Endothelial cell of umbilical vein (primary cell): ENCODE data around the gene GLRA2. TPM values are rescaled to one million over a fixed set of nuclear protein-coding genes. Genes with fewer than 3 reads are reported as not detected.
"Not testable (repeated sequence)": the region's sequence is repeated elsewhere in the genome, so short reads cannot be mapped to it uniquely, and the experiment has no call there.

Experiments
- BruUV-seq: library from RNA; stranded (reverse); fragments of 400-500 nt; replicated peaks from 2 replicates; lab custom pipeline; 2021; lab: Mats Ljungman, UMichigan
- CTCF ChIA-PET: fragments of 300-600, 350-600 bp; sonication (Branson Sonifier 250); formaldehyde crosslinking; loops from one replicate; lab custom pipeline; 2021; ENCODE audit warnings: antibody characterized with exemption, inconsistent platforms; lab: Charles Lee
- POLR2A ChIA-PET: fragments of 300-600, 350-600 bp; sonication (Branson Sonifier 250); formaldehyde crosslinking; loops from one replicate; lab custom pipeline; 2021; ENCODE audit warnings: antibody characterized with exemption, inconsistent platforms; lab: Charles Lee
- DNase-seq: peaks from one replicate; pipeline ENCODE4 v3.0.0-alpha.2; 2011; ENCODE audit warnings: low read depth, low spot score
- FAIRE-seq: peaks from 2 replicates; lab custom pipeline; 2011; peaks lifted over from hg19 to GRCh38; lab: Jason Lieb, UNC
- H2AFZ ChIP-seq: 2 replicates; pipeline ENCODE4 v1.6.0; 2012; ENCODE audit warnings: low read depth, low read length, control low read depth, inconsistent platforms
- H3K27ac ChIP-seq: 2 replicates; pipeline ENCODE4 v1.5.1; 2011; ENCODE audit warnings: low read depth, mild to moderate bottlenecking, control low read depth, low read length, moderate library complexity; ENCODE audit not compliant: insufficient read depth
- H3K27me3 ChIP-seq, 2 experiments: 2 replicates each; pipeline versions ENCODE4 v1.6.0 to v1.6.1; 2011; ENCODE audit warnings: low read length in 2 of 2, mixed read lengths in 1 of 2; ENCODE audit not compliant: control insufficient read depth in 2 of 2, insufficient read depth in 2 of 2
- H3K36me3 ChIP-seq, 2 experiments: 2 replicates in 1 of 2; 3 replicates in 1 of 2; pipeline ENCODE4 v1.5.1; 2011; ENCODE audit warnings: low read length in 2 of 2, mild to moderate bottlenecking in 1 of 2, moderate library complexity in 1 of 2; ENCODE audit not compliant: control insufficient read depth in 2 of 2, insufficient read depth in 2 of 2; ENCODE audit errors: extremely low read depth in 1 of 2
- H3K4me1 ChIP-seq: 3 replicates; pipeline ENCODE4 v1.5.1; 2011; ENCODE audit warnings: mild to moderate bottlenecking, low read length; ENCODE audit not compliant: control insufficient read depth, insufficient read depth; ENCODE audit errors: extremely low read depth
- H3K4me2 ChIP-seq: 2 replicates; pipeline ENCODE4 v1.6.1; 2011; ENCODE audit warnings: low read length, control low read depth, mixed read lengths; ENCODE audit not compliant: insufficient read depth
- H3K4me3 ChIP-seq, 3 experiments: fragments of 200-600 bp in 1 of 3; sonication (generic), shearing (Covaris generic) in 1 of 3; replicated peaks in 1 of 3; 2 replicates each; pipeline ENCODE4 v1.5.1; 2011 to 2016; ENCODE audit warnings: control low read depth in 3 of 3, low read length in 3 of 3, mild to moderate bottlenecking in 2 of 3, inconsistent platforms in 1 of 3, low read depth in 1 of 3, moderate library complexity in 1 of 3; ENCODE audit not compliant: insufficient read depth in 1 of 3
- H3K79me2 ChIP-seq: 2 replicates; pipeline ENCODE4 v1.6.0; 2012; ENCODE audit warnings: low read length, inconsistent platforms; ENCODE audit not compliant: control insufficient read depth, insufficient read depth
- H3K9ac ChIP-seq: replicated peaks from 2 replicates; pipeline ENCODE3; 2011; ENCODE audit warnings: low read length, control low read depth; ENCODE audit not compliant: insufficient read depth; ENCODE audit errors: extremely low read depth
- H3K9me1 ChIP-seq: replicated peaks from 3 replicates; pipeline ENCODE4 v1.6.0; 2011; ENCODE audit warnings: mild to moderate bottlenecking, low read length; ENCODE audit not compliant: control insufficient read depth, insufficient read depth; ENCODE audit errors: extremely low read depth
- H3K9me3 ChIP-seq: replicated peaks from 2 replicates; pipeline ENCODE4 v1.5.1; 2012; ENCODE audit warnings: low read length, inconsistent platforms; ENCODE audit not compliant: control insufficient read depth, insufficient read depth
- H4K20me1 ChIP-seq: replicated peaks from 2 replicates; pipeline ENCODE3; 2011; ENCODE audit warnings: mild to moderate bottlenecking, low read length; ENCODE audit not compliant: control insufficient read depth, insufficient read depth; ENCODE audit errors: extremely low read depth
- CTCF ChIP-seq, 2 donors: IDR thresholded peaks; 1 replicate in 1 of 2; 2 replicates in 1 of 2; pipeline ENCODE4 v1.5.1; 2011; ENCODE audit warnings: low read length in 2 of 2, mild to moderate bottlenecking in 2 of 2, moderate library complexity in 2 of 2, control low read depth in 1 of 2, inconsistent platforms in 1 of 2, low read depth in 1 of 2; ENCODE audit not compliant: insufficient read depth in 1 of 2; ENCODE audit errors: extremely low read depth in 1 of 2
- EZH2 ChIP-seq: IDR thresholded peaks from 2 replicates; pipeline ENCODE4 v1.6.1; 2012; ENCODE audit warnings: borderline replicate concordance, low read depth, mild to moderate bottlenecking, moderate library complexity, low read length, inconsistent platforms; ENCODE audit not compliant: severe bottlenecking
- FOS ChIP-seq: IDR thresholded peaks from 2 replicates; pipeline ENCODE4 v1.6.1; 2011; ENCODE audit warnings: mild to moderate bottlenecking, low read length, moderate library complexity, borderline replicate concordance; ENCODE audit not compliant: insufficient read depth
- JUN ChIP-seq: IDR thresholded peaks from 2 replicates; pipeline ENCODE4 v1.6.1; 2011; ENCODE audit warnings: borderline replicate concordance, low read depth; ENCODE audit not compliant: insufficient read length, insufficient read depth
- POLR2A ChIP-seq: IDR thresholded peaks from 2 replicates; pipeline ENCODE4 v1.6.1; 2012; ENCODE audit warnings: low read depth, mild to moderate bottlenecking, control low read depth, low read length
- dilution Hi-C: fragments of 300-500 bp; cut with MboI; formaldehyde crosslinking; loops from one replicate; pipeline ENCODE4 v1.15.0; 2019; ENCODE audit warnings: low sequenced_read_pairs; ENCODE audit not compliant: extremely low pct_ligation_motif_present
- intact Hi-C: fragments of 100-400 bp; cut with micrococcal nuclease; formaldehyde crosslinking; loops from one replicate; pipeline ENCODE4 v1.10.0; 2022
- polyA plus RNA-seq, 4 experiments: library from polyadenylated mRNA; depleted of rRNA in 3 of 4; stranded (reverse) in 3 of 4; unstranded in 1 of 4; fragments of >200 nt; gene quantifications; 2 replicates each; pipeline versions ENCODE4 v1.2.1 to v1.2.3, GENCODE V29; 2011 to 2012; ENCODE audit warnings: missing spikeins in 1 of 4
- total RNA-seq: library from RNA; stranded (reverse); gene quantifications from 2 replicates; pipeline ENCODE4 v1.2.3, GENCODE V29; 2021

Gene GLRA2
- total and polyA plus RNA-seq, 2 donors (not counting 3 experiments of a cell fraction or from before 2014, with no cell fraction given), result not detected

GRCh38 chrX:14607446-14607985 is 78.2 kb downstream of the GLRA2 start:
- intact Hi-C loops (no loop called here), dilution Hi-C loops (no loop called here)
- H3K27ac ChIP-seq, result no peak overlapping the region
- H3K4me3 ChIP-seq, result no peak overlapping the region
- ChIA-PET POLR2A (no interaction called here), CTCF (no interaction called here)
- H3K79me2 ChIP-seq, result no peaks in the 10 kb centered on the region
- H3K4me2 ChIP-seq, result no peak overlapping the region
- no peaks in the 10 kb centered on the region for H3K9me1 ChIP-seq
- FAIRE-seq, result no peak
- no peaks in the 10 kb centered on the region for H3K9me3 ChIP-seq
- H3K27me3 ChIP-seq, result no peaks in the 10 kb centered on the region
- H4K20me1 ChIP-seq, result no peaks in the 10 kb centered on the region
- no peak for DNase-seq
- no TSS peak for BruUV-seq
- no peaks in the 10 kb centered on the region for H3K36me3 ChIP-seq
- no peak overlapping the region for H3K9ac ChIP-seq
- H2AFZ ChIP-seq, result no peak overlapping the region
- TF ChIP-seq EZH2 (no peak), CTCF (IDR thresholded peaks at IDR 0.05; ENCODE audit: extremely low read depth in 1 of 2, insufficient read depth in 1 of 2, low read depth in 1 of 2, low read length in 2 of 2) (no peak), JUN (no peak), POLR2A (no peak), FOS (no peak)
- no peaks in the 10 kb centered on the region for H3K4me1 ChIP-seq

- H3K79me2 ChIP-seq, POLR2A ChIA-PET, dilution Hi-C loops, H3K36me3 ChIP-seq, CTCF ChIA-PET, H3K9ac ChIP-seq, DNase-seq, H3K27ac ChIP-seq, H3K4me1 ChIP-seq, H3K4me3 ChIP-seq, H3K27me3 ChIP-seq, H2AFZ ChIP-seq, FAIRE-seq, H4K20me1 ChIP-seq, H3K4me2 ChIP-seq, H3K9me3 ChIP-seq, BruUV-seq, intact Hi-C loops, H3K9me1 ChIP-seq: not testable (repeated sequence)
These were observed 83.1 kb downstream of the GLRA2 start for GRCh38 chrX:14612450-14612849.
